GM18873 (cell line): ENCODE measurements around the gene PARVG.

Source experiments
- ATAC-seq: cut with Tn5 transposase; IDR thresholded peaks from one replicate; pipeline ENCODE4 v1.9.1; 2021; ENCODE audit warnings: mild to moderate bottlenecking, moderate library complexity, moderate number of reproducible peaks; ENCODE audit not compliant: unreplicated experiment, low FRiP score

The PARVG gene

DNA sequence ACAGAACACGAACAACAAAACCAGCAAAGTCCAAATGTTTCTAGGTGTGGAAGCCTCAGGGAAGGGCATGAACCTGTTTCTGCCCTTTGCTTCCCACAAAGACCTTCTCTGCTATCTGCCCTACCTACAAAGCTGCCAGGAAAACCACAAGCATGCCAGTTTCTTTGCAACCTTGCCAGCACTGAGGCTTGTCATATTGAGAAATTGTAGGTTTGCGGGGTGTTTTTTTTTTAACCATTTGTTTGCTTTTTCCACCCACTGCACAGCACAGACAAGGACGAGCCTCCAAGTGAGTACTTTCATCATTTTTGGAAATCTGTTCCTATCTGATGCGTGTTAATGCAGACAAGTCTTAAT is 12.8 kb downstream of the PARVG start:
- no peak for ATAC-seq

DNA sequence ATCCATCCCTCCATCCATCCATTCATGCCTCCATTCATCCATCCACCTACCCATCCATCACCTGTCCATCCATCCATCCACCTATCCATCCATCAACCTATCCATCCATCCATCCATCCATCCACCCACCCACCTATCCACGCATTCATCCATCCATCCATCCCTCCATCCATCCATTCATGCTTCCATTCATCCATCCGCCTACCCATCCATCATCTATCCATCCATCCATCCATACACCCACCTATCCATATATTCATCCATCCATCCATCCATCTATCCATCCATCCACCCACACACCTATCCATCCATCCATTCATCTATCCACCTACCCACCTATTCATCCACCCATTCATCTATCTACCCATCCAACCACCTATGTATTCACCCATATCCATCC is 13.8 kb downstream of the PARVG start:
- no peak for ATAC-seq

DNA sequence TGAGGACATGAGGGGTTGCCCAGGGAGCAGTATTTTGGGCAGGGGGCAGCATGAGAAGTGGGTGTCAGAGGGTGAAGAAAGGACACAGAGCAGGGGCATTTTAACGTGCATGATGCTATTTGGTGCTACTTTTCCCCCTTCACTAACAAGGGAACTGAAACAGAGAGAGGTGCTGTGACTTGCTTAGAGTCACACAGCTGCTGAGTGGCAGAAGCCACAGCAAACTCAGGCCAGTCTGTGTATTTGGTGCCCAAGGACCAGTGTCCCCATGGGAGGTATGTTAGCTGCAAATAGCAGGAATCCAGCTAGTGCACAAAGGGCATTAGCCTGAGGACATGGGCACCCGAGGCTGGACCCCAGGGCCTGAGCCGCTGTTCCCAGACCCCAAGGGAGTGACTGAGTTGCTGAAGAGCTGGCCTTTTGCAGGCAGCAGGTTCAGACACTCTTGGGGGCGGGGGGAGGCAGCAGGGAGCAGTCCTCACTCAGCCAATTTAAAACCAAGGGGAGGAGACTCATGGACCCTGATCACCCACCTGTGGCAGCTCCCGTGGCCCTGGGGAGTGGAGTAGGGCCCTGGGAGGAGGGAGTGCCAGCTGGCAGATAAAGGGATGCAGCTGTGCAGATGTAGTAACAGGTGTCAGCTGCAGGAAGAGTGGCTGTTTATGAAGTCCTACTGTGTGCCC is 14.6 kb downstream of the PARVG start:
- ATAC-seq = no peak

DNA sequence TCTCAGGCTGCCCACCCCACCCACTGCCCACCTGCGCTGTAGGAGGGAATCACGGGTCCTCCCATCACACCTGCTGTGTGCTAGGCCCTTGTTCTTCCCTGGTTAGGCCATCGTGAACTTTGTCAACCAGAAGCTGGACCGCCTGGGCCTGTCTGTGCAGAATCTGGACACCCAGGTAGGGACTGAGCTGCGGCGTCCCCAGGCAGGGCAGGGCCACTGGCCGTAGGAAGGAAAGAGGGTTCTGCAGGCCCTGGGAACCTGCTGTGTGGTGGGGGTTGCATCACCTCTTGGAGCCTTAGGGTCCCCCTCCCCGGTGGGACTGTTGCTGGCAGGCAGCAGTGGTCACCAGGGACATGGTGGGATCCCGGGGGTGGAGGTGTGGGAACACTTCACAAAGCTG is 15.5 kb downstream of the PARVG start:
- no peak for ATAC-seq

DNA sequence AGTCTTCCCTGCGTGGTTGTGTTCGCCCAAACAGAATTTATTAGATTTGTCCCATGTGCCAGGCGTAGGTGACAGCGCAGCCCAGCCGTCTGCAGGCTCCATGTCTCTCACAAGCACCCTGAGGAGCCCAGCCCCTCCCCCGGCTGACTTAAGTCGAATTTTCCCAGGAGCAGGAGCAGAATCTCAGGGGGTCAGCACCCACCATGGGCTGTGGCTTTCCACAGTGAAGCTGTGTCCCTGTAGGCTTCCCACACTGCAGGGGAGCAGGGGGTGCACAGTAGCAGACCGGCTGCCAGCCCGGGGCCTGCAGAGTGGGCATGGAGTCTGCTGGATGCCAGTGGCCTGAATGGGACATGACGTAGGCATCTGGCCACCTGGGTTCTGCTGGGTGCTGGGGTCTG is 16.0 kb downstream of the PARVG start:
- no peak for ATAC-seq

DNA sequence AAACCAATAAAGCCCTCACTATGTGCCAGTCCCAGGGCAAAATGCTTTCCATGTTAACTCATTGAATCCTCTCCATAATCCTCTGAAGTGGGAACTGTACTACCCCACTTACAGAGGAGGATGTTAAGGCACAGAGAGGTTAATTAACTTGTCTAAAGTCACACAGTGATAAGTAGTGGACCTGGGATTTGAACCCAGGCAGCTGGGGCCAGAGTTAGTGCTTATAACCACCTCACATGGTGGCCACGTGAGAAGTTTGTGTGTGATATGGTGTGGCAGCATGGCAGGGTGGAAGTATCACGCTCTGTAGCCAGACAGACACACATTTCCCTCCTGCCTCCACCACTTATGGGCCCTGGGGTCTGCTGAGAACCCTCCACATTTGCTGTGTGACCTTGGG is 16.5 kb downstream of the PARVG start:
- ATAC-seq = no peak

DNA sequence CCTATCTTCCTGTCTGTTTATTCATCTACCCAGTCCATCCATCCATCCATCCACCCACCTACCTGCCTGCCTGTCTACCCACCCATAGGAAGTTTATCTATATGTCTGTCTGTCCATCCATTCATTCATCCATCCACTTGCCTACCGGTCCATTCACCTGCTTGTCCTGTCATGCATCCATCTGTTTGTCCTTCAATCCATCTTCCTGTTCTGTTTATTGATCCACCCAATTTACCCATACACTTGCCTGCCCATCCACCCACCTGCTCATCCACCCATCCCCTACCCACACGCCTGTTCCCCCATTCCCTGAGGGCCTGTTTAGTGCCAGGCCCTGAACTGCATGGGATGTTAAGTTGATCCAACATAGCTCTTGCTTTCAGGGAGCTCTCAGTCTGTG is 18.4 kb downstream of the PARVG start:
- no peak for ATAC-seq

DNA sequence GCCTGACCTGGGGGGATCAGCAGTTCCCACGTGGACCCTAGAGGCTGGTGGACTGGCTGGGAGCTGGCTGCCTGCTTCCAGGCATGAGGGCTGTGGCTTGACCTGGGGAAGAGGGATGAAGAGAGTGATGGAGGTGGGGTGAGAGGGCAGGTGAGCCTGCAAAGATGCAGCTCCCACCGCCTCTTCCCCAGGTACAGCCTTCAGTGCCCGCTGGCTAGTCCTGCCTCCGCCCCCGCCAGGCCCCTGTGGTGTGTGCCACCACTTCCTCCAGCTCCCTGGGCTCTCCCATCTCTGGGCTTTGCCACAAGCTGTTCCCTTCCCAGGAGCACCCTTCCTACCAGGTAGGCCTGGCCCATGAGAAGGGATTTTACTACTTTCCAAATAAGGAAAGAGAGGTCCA is 19.1 kb downstream of the PARVG start:
- no peak for ATAC-seq

DNA sequence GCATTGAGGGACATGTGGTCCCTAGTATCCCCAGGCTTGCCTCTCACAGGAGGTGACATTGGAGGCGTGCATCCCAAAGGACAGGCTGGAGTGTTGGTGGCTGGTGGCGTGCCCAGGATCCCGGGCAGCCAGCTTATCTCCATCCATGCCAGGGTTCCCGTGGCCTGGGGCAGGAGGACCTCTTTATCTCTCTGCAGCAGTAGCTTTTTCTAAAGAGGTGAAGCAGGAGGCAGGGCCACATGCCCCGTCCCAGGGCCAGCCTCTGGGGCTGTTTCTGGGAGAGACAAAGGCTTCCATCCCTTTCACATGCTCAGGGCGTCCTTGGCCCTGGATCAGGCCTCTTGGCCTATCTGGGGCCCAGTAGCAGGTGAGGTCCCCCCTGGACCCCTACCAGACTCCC is 19.7 kb downstream of the PARVG start:
- no peak for ATAC-seq

DNA sequence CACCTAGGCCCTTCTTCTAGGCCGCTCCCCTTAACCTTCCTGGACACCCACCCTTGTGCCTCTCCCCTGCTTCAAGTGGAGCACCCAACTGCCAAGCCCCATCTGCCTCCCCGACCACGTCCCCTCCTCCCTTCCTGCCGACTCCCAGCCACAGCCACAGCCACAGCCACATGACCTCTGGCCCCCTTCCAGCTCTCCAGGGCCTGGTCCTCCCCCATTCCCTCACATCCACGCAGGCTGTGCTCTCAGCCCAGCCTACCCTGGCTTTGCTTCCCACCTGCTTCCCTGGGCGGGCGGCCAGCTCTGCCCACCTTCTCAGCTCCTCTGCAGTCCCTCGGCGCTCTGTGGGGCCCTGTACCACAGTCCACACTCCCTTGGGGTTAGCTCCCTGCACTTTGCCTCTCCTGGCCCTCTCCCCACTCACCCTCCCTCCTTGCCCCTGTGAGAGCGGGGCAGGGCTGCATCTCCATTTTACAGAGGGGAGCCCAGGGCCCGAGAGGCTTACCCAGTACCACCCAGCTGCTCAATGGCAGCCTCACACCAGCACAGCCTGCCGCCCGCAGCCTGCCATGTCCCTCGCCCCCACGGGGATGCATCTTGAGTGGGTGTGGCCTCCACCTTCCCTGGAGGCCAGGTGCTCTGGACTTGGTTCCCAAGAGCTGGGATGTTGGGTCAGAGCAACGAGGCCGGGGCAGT is 20.3 kb downstream of the PARVG start:
- ATAC-seq = no peak

DNA sequence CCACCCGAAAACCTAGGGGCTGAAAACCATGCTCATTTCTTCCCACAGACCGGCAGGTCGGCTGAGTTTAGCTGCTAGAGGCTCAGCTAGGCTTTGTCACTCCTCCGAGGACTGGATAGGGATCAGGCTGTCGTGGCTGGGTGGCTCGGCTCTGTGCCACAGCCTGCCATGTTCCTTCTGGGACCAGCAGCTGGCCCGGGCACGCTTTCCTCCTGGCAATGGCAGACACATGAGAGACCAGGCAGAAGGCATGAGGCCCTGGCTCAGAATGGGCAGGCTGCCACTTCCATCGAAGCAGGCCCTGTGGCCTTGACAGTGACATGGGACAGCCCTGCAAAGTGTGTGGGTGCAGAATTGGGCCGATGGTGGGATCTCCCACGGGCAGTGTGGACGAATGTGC is 20.9 kb downstream of the PARVG start:
- ATAC-seq = no peak

DNA sequence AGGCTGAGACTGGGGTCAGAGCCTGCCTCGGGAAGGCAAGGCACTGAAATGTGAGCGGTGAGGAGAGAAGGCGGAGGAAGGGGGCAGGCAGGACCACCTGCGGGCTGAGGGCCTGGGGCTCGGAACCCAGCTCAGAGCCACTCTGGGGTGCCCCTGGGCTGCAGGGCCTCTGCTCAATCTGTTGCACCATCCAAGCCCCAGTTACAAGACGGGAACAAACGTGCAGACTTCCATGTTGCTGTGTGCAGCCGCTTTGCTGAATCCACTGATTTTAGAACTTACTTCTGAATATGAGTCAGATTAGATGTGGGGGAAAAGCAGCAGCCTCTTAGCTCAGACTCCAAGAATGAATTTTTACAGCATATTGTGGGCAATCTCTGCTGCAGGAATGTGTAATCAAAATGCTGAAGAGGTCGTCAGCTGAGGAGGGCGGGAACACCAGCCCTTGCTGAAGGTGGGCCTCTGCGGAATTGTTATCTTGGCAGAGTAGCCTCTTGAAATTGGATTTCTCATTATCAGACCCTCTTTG is 21.6 kb downstream of the PARVG start:
- no peak for ATAC-seq

DNA sequence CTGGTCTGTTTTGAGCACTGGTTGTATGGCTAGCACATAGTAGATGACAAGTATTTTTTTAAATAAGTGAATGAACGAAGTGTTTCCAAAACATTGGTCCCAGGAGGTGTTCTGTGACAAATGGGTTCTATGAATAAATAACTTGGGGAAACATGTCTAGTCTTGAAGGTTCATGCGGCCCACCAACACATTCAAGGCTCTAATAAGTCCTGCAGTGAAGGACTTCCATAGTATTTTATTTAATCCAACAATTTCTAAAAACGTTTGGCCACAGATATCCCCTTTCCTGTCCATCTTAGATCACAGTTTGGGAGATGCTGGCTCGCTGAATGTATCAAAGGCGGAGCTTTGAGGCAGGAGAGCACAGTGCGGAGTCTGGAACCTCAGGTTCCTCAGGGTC is 22.5 kb downstream of the PARVG start:
- no peak for ATAC-seq

DNA sequence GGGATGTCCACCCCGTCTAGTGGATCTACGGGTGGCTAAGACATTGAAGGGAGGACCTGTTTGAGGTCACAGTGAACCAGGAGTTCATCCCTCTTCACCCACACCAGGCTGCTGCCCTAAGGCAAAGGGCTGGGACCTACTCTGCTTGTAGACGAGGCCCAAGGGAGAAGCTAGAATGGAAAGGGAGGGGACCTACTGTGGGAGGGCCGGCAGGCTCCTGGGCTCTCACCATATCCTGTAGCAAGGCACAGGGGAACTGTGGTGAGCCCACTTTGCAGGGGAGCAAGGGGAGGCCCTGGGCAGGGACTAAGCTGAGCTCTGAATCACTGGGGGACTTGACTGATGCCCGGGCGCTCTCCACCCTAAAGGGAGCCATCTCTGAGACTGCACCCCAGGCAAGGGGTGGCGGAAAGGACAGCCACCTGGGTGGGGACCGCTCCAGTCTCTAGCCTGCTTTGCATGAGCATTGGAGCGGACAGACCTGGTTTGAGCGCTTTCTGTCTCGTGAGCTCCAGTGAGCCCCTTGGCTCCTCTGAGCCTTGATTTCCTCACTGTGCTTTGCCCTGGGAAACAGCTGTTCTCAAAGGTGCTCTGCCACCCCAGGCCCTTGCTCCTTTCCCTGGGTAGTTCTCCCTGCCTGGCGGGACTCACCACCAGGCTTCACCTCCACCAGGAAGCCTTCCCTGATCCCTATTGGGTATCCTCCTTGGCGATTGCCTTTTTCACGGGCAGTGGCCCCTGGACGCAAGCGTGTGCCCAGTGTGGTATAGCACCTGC is 24.2 kb downstream of the PARVG start:
- no peak for ATAC-seq

DNA sequence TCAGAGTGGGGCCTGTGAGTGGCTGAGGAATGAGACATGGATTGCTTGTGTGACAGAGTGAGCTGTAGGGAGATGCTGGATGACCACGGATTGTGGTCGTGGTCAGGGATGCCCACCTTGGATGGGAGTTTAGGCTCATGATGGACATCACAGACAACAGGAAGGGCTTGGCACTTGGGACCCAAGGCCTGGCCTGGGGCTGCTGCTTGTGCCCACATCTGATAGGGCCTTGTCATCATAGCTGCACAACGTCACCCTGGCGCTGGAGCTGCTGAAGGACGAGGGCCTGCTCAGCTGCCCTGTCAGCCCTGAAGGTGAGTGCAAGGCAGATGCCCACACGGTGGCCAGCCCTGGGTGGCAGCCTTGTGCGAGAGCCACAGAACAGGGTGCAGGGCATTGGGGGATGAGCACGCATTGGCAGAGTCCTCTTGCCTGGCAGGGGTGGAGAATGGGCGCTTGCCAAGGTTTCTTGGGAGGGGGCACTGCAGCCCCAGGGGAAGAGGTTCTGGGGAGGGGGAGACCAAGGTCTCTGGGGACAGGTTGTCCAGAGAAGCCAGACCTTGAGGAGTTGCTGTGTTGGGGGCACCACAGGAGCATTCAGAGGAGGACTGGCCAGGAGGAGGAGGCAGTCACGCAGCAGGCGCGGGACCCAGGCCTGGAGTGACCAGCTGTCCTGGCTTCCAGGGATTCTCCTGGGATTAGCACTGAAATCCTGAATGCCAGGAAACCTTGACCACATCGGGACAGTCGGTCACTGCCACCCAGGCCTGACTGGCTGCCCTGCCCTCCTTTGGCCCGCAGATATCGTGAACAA is 25.0 kb downstream of the PARVG start:
- ATAC-seq = no peak

DNA sequence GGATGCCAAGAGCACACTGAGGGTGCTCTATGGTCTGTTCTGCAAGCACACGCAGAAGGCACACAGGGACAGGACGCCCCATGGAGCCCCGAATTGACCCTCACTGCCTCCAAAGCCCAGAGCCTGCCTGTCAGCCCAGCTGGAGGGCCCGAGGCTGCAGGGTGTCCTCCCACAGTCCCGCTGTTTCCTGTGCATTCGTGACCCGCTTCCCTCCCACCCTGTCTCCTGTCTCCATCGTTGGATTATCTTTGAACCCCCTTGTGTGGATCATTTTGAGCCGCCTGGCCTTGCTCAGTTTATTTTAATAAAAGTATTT is 25.6 kb downstream of the PARVG start:
- ATAC-seq = no peak

DNA sequence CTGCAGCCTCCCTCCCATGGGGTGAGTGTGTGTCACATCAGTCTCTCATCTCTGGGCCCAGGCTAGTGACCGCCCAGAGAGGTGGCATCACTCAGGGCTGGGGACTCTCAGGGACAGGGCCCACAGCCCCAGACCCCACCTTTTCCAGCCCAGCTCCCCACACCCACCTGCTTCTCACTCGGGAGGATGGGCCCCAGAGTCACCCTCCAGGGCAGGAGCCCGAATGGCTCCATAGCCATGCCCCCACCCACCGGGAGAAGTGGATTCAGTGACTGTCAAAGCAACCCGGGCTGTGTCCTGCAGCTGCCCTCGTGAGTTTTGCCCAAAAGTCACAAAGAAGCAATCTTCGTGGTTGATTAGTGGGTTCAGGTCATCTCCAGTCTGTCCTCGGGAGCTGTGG is 26.0 kb downstream of the PARVG start:
- ATAC-seq = no peak

DNA sequence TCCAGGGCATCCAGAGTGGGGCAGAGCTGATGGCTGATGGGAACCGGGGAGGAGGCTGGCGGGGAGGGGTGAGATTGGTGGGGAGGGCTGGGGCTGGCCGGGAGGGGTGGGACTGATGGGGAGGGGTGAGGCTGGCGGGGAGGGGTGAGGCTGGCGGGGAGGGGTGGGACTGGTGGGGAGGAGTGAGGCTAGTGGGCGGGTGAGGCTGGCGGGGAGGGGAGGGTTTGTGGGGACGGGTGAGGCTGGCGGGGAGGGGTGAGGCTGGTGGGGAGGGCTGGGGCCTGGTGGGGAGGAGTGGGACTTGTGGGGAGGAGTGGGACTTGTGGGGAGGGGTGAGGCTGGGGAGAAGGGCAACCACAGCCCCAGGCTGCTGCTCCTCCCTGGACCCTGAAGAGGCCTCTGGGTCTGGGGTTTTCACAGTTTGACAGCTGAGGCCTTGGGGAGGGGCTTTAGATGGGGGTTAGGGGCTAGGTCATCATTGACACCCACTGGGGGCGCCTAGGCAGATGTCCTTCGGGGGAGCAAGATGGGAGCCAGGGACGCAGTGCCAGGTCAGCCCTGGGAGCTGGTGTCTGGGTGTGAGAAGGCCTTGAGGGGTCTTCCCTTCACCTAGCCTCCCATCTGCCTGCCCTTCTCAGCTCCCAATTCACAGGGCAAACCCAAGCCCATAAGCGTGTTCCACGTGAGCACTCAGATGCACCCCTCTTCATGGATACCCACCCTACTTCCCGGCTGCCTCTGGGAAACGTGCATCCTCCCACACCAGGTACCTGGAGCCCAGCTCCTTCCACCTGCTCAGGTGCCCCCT is 26.7 kb downstream of the PARVG start:
- no peak for ATAC-seq

DNA sequence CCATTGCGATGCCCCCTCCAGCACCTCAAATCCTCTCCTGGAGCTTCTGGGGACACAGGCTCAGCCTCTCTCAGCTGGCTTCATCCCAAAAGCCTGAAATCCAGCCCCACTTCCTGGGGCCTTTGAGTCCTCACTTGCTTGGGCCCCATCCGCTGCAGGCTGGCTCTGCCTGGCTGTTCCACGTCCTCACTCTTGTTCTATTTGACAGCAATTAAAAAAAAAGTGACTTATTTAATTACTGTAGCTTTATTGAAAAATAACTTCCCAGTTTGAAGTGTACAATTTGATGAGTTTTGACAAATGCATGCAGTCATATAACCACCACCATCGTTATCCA is 27.2 kb downstream of the PARVG start:
- ATAC-seq = no peak

DNA sequence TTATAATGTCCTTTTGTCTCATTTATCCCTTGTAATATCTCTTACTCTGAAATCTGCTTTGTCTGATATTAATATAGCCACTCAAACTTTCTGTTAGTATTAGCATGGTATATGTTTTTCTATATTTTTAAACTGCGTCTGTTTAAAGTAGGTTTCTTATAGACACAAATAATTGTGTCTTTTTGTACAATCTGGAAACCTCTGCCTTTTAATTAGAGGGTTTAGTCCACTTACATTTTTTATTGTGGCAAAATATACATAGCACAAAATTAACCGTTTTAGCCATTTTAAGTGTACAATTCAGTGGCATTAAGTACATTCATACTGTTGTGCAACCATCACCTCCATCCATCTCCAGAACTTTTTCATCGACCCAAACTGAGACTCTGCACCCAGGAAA is 28.6 kb downstream of the PARVG start:
- no peak for ATAC-seq
